A549 (cell line): ENCODE measurements around the gene KCNJ1.

Experiments used
- CHD2 ChIP-seq: fragments of 150-350 bp; IDR thresholded peaks from 2 replicates; pipeline ENCODE4 v1.6.1; 2014; ENCODE audit warnings: low read length; ENCODE audit not compliant: partially characterized antibody
- CTCF ChIP-seq: fragments of >200 bp; sonication (Bioruptor Twin); formaldehyde crosslinking; IDR thresholded peaks from 3 replicates; pipeline ENCODE4 v1.5.1; 2016
- EP300 ChIP-seq, 2 experiments: fragments of >200 bp; sonication (Bioruptor Twin); formaldehyde crosslinking; IDR thresholded peaks; 2 replicates in 1 of 2; 3 replicates in 1 of 2; pipeline ENCODE4 v1.6.1; 2016 to 2017
- JUN ChIP-seq, 2 experiments: fragments of >200 bp; sonication (Bioruptor Twin); formaldehyde crosslinking; IDR thresholded peaks; 2 replicates in 1 of 2; 3 replicates in 1 of 2; pipeline ENCODE4 v1.6.1; 2016 to 2017
- MAZ ChIP-seq: fragments of 150-350 bp; IDR thresholded peaks from 2 replicates; pipeline ENCODE4 v1.6.1; 2014; ENCODE audit warnings: antibody characterized with exemption, low read depth, low read length, borderline replicate concordance
- POLR2A ChIP-seq: IDR thresholded peaks from 2 replicates; pipeline ENCODE4 v1.6.1; 2012; ENCODE audit warnings: mild to moderate bottlenecking, low read length
- RAD21 ChIP-seq, 2 experiments: fragments of >200 bp in 1 of 2; sonication (Bioruptor Twin) in 1 of 2; formaldehyde crosslinking in 1 of 2; IDR thresholded peaks in 1 of 2; conservative IDR thresholded peaks in 1 of 2; 2 replicates in 1 of 2; 3 replicates in 1 of 2; pipeline ENCODE4 v1.6.1; 2012 to 2018; ENCODE audit warnings: inconsistent platforms in 1 of 2

GRCh38 chr11:128857341-128857740 lies 9.8 kb downstream of the KCNJ1 start:
- TF ChIP-seq CHD2, result no peak
- TF ChIP-seq JUN (IDR thresholded peaks at IDR 0.05), result no peak
- TF ChIP-seq POLR2A, result no peak
- TF ChIP-seq MAZ, result no peak
- no peak for TF ChIP-seq CTCF
- no peak for TF ChIP-seq RAD21 (conservative IDR thresholded peaks at IDR 0.05 in 1 of 2, IDR thresholded peaks at IDR 0.05 in 1 of 2)
- TF ChIP-seq EP300 (IDR thresholded peaks at IDR 0.05), result no peak
